Measurements from ENCODE around the gene TCAIM. TPM values are rescaled to one million over a fixed set of nuclear protein-coding genes. Genes with fewer than 3 reads are reported as not detected.

TCAIM gene
- total and polyA plus RNA-seq, 2 experiments from 2014 or later = 10.3 to 26.0 TPM

GRCh38 chr3:44429459-44429858 is 90.9 kb downstream of the TCAIM start:
- no peak overlapping the region for H3K4me3 ChIP-seq
- no peak overlapping the region for H3K27ac Mint-ChIP-seq
- no peak overlapping the region for H3K4me3 Mint-ChIP-seq

DNA sequence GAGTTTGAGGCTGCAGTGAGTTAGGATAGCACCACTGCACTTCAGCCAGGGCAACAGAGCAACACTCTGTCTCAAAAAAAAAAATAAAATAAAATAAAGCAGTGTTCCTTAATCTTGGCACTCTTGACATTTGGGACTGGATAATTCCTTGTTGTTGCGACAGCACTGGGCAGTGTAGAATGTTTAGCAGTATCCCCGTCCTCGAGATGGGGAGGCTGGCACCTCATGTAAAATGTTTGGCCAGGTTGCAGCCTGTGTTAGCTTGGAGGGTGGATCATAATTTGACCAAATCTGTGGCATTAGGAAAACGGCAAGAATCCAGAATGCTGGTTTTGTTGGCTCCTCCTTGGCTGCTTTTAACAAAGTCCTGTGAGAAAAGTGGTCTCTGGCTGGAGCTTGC is 91.9 kb downstream of the TCAIM start:
- Mint-ChIP-seq H3K27me3 (ENCODE audit: insufficient read depth, low read depth, poor library complexity) (peaks cover 4% of the 10 kb centered on the region), H3K9me3 (no peaks in the 10 kb centered on the region), H3K36me3 (ENCODE audit: low read depth) (no peaks in the 10 kb centered on the region), H3K4me1 (peaks cover 5% of the 10 kb centered on the region; the same call in 1 of the 3 replicates), H3K27ac (no peak overlapping the region), H3K4me3 (no peak overlapping the region)
- no peaks in the 10 kb centered on the region for H3K9me2 ChIP-seq (ENCODE audit: insufficient read depth)
- no peaks in the 10 kb centered on the region for H3K36me3 ChIP-seq (ENCODE audit: insufficient read depth)
- no peak overlapping the region for H2AFZ ChIP-seq
- no peaks in the 10 kb centered on the region for H4K20me1 ChIP-seq (replicated peaks; ENCODE audit: insufficient read depth)
- no peaks in the 10 kb centered on the region for H3K4me1 ChIP-seq (ENCODE audit: insufficient read depth)
- H3K27ac ChIP-seq (ENCODE audit: low read depth) = no peak overlapping the region
- no peaks in the 10 kb centered on the region for H3F3A ChIP-seq (replicated peaks; ENCODE audit: low read depth)
- H3K4me2 ChIP-seq = no peak overlapping the region
- DNase-seq (ENCODE audit: low spot score) (no peak), ATAC-seq (no peak)
- no peaks in the 10 kb centered on the region for H3K27me3 ChIP-seq (ENCODE audit: insufficient read depth)
- H3K4me3 ChIP-seq = no peak overlapping the region
- H3K79me2 ChIP-seq (replicated peaks; ENCODE audit: insufficient read depth) = no peaks in the 10 kb centered on the region
- no peak for TF ChIP-seq STAT1 (IDR thresholded peaks at IDR 0.05; ENCODE audit: unreplicated experiment)
- TF ChIP-seq EZH2 (IDR thresholded peaks at IDR 0.05; ENCODE audit: low read depth, unreplicated experiment) = no peak
- no peak for TF ChIP-seq ZNF331 (CRISPR knock-in tag; IDR thresholded peaks at IDR 0.05; ENCODE audit: low read depth)
- TF ChIP-seq CREB1 (CRISPR knock-in tag; IDR thresholded peaks at IDR 0.05; ENCODE audit: low read depth) = no peak
- TF ChIP-seq NANOG (IDR thresholded peaks at IDR 0.05; ENCODE audit: borderline replicate concordance) = no peak
- no peak for TF ChIP-seq REST (IDR thresholded peaks at IDR 0.05; ENCODE audit: unreplicated experiment)
- no peak for TF ChIP-seq EZH2phosphoT487 (IDR thresholded peaks at IDR 0.05; ENCODE audit: unreplicated experiment)

More at GRCh38 chr3:44429459-44429858, 90.9 kb downstream of the TCAIM start:
- Histone ChIP-seq H3K27ac (ENCODE audit: low read depth) (no peak overlapping the region), H4K20me1 (replicated peaks; ENCODE audit: insufficient read depth) (no peaks in the 10 kb centered on the region), H3K4me1 (ENCODE audit: insufficient read depth) (no peaks in the 10 kb centered on the region), H3F3A (replicated peaks; ENCODE audit: low read depth) (no peaks in the 10 kb centered on the region), H2AFZ (no peak overlapping the region), H3K4me2 (no peak overlapping the region), H3K36me3 (ENCODE audit: insufficient read depth) (no peaks in the 10 kb centered on the region), H3K27me3 (ENCODE audit: insufficient read depth) (no peaks in the 10 kb centered on the region), H3K9me2 (ENCODE audit: insufficient read depth) (no peaks in the 10 kb centered on the region), H3K79me2 (replicated peaks; ENCODE audit: insufficient read depth) (no peaks in the 10 kb centered on the region)
- TF ChIP-seq ZNF114 (CRISPR knock-in tag; IDR thresholded peaks at IDR 0.05) (no peak), NANOG (IDR thresholded peaks at IDR 0.05; ENCODE audit: borderline replicate concordance) (no peak), EZH2phosphoT487 (IDR thresholded peaks at IDR 0.05; ENCODE audit: unreplicated experiment) (no peak)
- no peaks in the 10 kb centered on the region for H3K36me3 Mint-ChIP-seq (ENCODE audit: low read depth)
- peaks cover 5% of the 10 kb centered on the region; the same call in 1 of the 3 replicates for H3K4me1 Mint-ChIP-seq
- peaks cover 7% of the 10 kb centered on the region for H3K27me3 Mint-ChIP-seq (ENCODE audit: insufficient read depth, low read depth, poor library complexity)
- no peak for ATAC-seq
- DNase-seq (ENCODE audit: low spot score) = no peak
- H3K9me3 Mint-ChIP-seq = no peaks in the 10 kb centered on the region

Measured in GM23338 (cell line).